ENCODE measurements around the gene ZFYVE9.
"Not testable (repeated sequence)": the region's sequence is repeated elsewhere in the genome, so short reads cannot be mapped to it uniquely, and the experiment has no call there.

DNA sequence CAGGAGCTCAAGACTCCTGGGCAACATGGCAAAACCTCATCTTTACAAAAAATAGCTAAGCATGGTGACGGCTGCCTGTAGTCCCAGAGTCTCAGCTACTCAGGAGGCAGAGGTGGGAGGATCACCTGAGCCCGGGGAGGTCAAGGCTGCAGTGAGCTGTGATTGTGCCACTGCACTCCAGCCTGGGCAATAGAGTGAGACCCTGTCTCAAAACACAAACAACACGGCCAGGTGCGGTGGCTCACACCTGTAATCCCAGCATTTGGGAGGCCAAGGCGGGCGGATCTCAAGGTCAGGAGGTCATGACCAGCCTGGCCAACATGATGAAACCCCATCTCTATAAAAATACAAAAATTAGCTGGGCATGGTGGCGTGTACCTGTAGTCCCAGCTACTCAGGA, 47.6 kb upstream of the ZFYVE9 start:
- TF ChIP-seq CTCF (conservative IDR thresholded peaks at IDR 0.05; ENCODE audit: low read depth, low read length); POLR2A (IDR thresholded peaks at IDR 0.05; ENCODE audit: low read depth, low read length); SMC3 (IDR thresholded peaks at IDR 0.05; ENCODE audit: low read depth, low read length); RAD21 (IDR thresholded peaks at IDR 0.05; ENCODE audit: low read length); CEBPB (IDR thresholded peaks at IDR 0.05; ENCODE audit: low read depth, low read length); MXI1 (IDR thresholded peaks at IDR 0.05; ENCODE audit: borderline replicate concordance, low read depth, low read length); USF2 (IDR thresholded peaks at IDR 0.05; ENCODE audit: low read depth, low read length); FOS (IDR thresholded peaks at IDR 0.05; ENCODE audit: low read depth, low read length); MAFK (IDR thresholded peaks at IDR 0.05; ENCODE audit: low read depth, low read length); RCOR1 (IDR thresholded peaks at IDR 0.05; ENCODE audit: insufficient replicate concordance, low read length); BHLHE40 (IDR thresholded peaks at IDR 0.05; ENCODE audit: low read depth, low read length): not testable (repeated sequence)

All from IMR-90 (cell line).